ENCODE data around the gene BORCS6. TPM values are rescaled to one million over a fixed set of nuclear protein-coding genes. Genes with fewer than 3 reads are reported as not detected.
A peak's percentile ranks its signal among the peaks of the same experiment; 100 is the strongest.

BORCS6 gene
- total RNA-seq, 1 donor from 2014 or later, result 12.3 TPM

DNA sequence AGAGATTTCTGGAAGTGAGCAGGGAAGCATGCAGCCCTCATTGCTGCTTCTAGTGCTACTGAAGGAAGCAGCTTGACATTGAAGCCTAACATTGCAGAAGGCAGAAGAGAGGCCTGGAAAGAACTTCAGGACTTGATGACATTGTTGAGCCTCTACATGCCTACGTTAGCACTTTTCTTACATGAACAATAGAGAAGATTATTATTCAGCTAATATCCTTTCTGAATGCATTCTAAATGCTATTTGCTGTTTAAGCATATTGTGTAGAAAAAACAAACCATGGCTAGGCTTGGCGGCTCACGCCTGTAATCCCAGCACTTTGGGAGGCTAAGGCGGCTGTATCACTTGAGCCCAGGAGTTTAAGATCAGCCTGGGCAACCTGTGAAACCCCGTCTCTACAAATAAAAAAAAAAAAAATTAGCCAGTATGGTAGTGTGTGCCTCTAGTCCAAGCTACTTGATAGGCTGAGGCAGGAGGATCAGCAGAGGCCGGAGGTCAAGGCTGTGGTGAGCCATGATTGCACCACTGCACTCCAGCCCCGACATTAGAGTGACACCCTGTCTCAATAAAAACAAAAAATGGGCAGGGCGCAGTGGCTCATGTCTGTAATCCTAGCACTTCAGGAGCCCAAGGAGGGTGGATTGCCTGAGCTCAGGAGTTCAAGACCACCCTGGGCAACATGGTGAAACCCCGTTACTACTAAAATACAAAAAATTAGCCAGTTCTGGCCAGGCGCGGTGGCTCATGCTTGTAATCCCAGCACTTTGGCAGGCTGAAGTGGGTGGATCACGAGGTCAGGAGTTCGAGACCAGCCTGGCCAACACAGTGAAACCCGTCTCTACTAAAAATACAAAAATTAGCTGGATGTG lies 22.6 kb upstream of the BORCS6 start:
- no peaks in the 10 kb centered on the region for H3K27me3 Mint-ChIP-seq
- H3K9me3 Mint-ChIP-seq, result no peaks in the 10 kb centered on the region
- CTCF ChIA-PET, result no interaction called here
- peaks cover 19% of the 10 kb centered on the region for H3K4me1 Mint-ChIP-seq
- H3K36me3 Mint-ChIP-seq (ENCODE audit: low read depth), result peaks cover 2% of the 10 kb centered on the region
- H3K27ac Mint-ChIP-seq, result no peak overlapping the region
- intact Hi-C loops (cut with micrococcal nuclease), result no loop called here
- POLR2A ChIA-PET, result interaction anchor here (0.6 to 6.8 kb wide), 4 partner anchors 10 to 39 kb away, joined by 3 to 84 read pairs (median 36); partner anchors contain the start of genes BORCS6 and CTC1
- H3K4me3 Mint-ChIP-seq, result no peak overlapping the region
- TF ChIP-seq, protein P1, sequence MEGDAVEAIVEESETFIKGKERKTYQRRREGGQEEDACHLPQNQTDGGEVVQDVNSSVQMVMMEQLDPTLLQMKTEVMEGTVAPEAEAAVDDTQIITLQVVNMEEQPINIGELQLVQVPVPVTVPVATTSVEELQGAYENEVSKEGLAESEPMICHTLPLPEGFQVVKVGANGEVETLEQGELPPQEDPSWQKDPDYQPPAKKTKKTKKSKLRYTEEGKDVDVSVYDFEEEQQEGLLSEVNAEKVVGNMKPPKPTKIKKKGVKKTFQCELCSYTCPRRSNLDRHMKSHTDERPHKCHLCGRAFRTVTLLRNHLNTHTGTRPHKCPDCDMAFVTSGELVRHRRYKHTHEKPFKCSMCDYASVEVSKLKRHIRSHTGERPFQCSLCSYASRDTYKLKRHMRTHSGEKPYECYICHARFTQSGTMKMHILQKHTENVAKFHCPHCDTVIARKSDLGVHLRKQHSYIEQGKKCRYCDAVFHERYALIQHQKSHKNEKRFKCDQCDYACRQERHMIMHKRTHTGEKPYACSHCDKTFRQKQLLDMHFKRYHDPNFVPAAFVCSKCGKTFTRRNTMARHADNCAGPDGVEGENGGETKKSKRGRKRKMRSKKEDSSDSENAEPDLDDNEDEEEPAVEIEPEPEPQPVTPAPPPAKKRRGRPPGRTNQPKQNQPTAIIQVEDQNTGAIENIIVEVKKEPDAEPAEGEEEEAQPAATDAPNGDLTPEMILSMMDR (IDR thresholded peaks at IDR 0.05), result no peak
- DNase-seq (no peak), ATAC-seq (ENCODE audit: low read depth) (no peak)

DNA sequence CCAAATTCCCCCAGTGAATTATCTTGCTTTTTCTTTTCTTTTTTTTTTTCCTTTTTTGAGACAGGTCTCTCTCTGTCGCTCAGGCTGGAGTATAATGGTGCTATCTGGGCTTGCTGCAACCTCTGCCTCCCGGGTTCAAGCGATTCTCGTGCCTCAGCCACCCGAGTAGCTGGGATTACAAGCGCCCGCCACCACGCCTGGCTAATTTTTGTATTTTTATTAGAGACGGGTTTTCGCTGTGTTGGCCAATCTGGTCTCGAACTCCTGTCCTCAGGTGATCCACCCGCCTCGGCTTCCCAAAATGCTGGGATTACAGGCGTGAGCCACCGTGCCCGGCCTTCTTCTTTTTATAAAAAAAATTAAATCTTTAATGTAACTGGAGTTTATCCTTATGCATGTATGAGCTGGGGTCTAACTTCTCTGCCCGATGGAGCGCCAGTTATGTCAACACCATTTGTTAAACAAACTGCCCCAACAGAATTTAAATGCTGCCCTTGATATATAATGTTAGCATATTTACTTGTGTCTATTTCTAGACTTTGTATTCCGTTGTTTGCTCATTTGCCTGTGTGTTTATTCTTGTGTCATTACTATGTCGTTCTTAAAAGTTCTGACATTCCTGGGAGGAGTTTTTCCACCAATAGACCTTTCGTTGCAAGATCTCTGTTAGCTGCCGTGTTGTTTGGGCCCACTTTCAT lies 20.9 kb upstream of the BORCS6 start:
- peak overlapping the region; percentile 91 for H3K27ac Mint-ChIP-seq
- H3K4me3 Mint-ChIP-seq, result peak overlapping the region; percentile 95
- peaks cover 19% of the 10 kb centered on the region for H3K4me1 Mint-ChIP-seq
- ChIA-PET CTCF (interaction anchor here (1.0 kb wide), 1 partner anchor 10 kb away, joined by 4 read pairs; no protein-coding TSS in a partner anchor), POLR2A (interaction anchor here (0.7 to 6.8 kb wide), 10 partner anchors 11 to 78 kb away, joined by 3 to 84 read pairs (median 6); partner anchors contain the start of genes BORCS6, CTC1 and RANGRF)
- DNase-seq (no peak), ATAC-seq (ENCODE audit: low read depth) (no peak)
- intact Hi-C loops (cut with micrococcal nuclease), result loop anchor here (1.0 kb wide), 4 partner anchors 11 to 38 kb away; partner anchors contain the start of gene BORCS6
- no peaks in the 10 kb centered on the region for H3K27me3 Mint-ChIP-seq
- peaks cover 2% of the 10 kb centered on the region for H3K36me3 Mint-ChIP-seq (ENCODE audit: low read depth)
- no peaks in the 10 kb centered on the region for H3K9me3 Mint-ChIP-seq
- TF ChIP-seq, protein P1 (IDR thresholded peaks at IDR 0.05), result no peak

DNA sequence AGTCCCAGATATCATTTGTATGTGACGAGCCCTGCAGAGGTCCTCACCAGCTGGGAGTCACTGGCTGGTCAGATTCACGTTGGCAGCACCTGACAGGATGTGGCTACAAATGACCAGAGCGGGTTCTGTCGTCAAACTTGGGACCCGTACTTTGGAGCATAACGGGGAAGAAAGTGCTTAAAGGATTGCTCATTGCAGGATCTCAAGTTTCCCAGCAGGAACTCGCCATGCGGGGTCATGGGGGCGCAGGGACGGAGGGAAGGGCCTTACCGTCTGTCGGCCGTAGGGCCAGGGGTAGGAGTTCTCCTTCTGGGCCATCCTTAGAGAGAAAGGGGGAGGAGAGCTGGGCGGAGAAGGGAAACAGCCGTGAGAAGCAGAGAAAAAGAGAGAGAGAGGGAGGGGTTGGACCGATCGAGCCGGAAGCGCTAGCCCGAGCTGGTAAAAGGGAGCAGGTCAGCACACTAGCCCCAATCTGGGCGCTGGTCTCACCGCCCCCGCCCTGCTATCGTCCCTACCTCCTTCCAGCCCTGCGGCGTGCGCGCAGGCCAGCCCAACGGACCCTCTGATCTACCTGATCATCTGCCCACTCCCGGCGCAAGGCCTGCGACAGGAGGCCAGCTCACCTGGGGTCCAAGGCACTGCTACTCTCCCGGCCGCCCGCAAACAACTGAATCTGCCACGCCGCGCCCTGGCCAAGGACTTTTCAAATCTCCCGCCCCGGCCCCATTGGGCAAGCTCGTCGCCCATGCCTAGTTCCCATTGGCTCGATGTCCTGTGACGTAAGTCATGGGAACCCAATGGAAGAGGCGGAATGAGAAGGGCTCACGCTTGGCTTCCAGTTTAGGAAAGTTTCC lies 20.2 kb upstream of the BORCS6 start, which contains the start of gene AURKB:
AURKB (minus strand) TSS at position 669 of the 854 bp plus-strand sequence; CDS start at position 318, 351 bp downstream.
- intact Hi-C loops (cut with micrococcal nuclease), result loop anchor here (1.0 kb wide), 4 partner anchors 10 to 37 kb away; partner anchors contain the start of gene BORCS6
- DNase-seq, result peak; percentile 80
- ATAC-seq (ENCODE audit: low read depth), result peak; percentile 99
- peak within 1 kb of the TSS; percentile 91 for H3K27ac Mint-ChIP-seq
- H3K4me1 Mint-ChIP-seq, result peaks cover 19% of the 10 kb centered on the region
- no peaks in the 10 kb centered on the region for H3K27me3 Mint-ChIP-seq
- TF ChIP-seq, protein P1 (IDR thresholded peaks at IDR 0.05), result no peak
- H3K4me3 Mint-ChIP-seq, result peak within 1 kb of the TSS; percentile 95
- POLR2A ChIA-PET, result interaction anchor here (0.7 to 6.8 kb wide), 10 partner anchors 10 to 78 kb away, joined by 3 to 84 read pairs (median 6); partner anchors contain the start of genes BORCS6, CTC1 and RANGRF
- no peaks in the 10 kb centered on the region for H3K9me3 Mint-ChIP-seq
- peaks cover 2% of the 10 kb centered on the region for H3K36me3 Mint-ChIP-seq (ENCODE audit: low read depth)
- CTCF ChIA-PET, result interaction anchor here (1.0 kb wide), 1 partner anchor 11 kb away, joined by 4 read pairs; no protein-coding TSS in a partner anchor

DNA sequence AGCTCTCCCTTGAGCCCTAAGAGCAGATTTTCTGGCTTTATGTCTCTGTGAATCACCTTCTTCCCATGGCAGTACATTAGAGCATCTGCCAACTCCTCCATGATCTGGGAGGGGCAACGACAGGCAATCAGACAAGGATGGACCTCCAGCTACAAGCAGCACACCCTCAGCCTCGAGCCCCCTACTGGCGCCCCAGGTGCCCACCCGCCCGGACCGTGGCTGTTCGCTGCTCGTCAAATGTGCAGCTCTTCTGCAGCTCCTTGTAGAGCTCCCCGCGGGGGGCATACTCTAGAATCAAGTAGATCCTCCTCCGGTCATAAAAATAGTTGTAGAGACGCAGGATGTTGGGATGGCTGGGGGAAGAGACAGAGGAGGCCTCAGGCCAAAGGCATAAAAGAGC lies 16.6 kb upstream of the BORCS6 start:
- H3K9me3 Mint-ChIP-seq, result no peaks in the 10 kb centered on the region
- ChIA-PET POLR2A (interaction anchor here (0.8 to 6.8 kb wide), 2 partner anchors 9 to 18 kb away, joined by 5 to 69 read pairs; partner anchors contain the start of gene BORCS6), CTCF (no interaction called here)
- H3K27ac Mint-ChIP-seq, result no peak overlapping the region
- TF ChIP-seq, protein P1 (IDR thresholded peaks at IDR 0.05), result no peak
- intact Hi-C loops (cut with micrococcal nuclease), result no loop called here
- H3K4me3 Mint-ChIP-seq, result no peak overlapping the region
- H3K36me3 Mint-ChIP-seq (ENCODE audit: low read depth), result peaks cover 2% of the 10 kb centered on the region
- DNase-seq (no peak), ATAC-seq (ENCODE audit: low read depth) (no peak)
- no peaks in the 10 kb centered on the region for H3K27me3 Mint-ChIP-seq
- peaks cover 19% of the 10 kb centered on the region for H3K4me1 Mint-ChIP-seq
